Neural progenitor cell (in vitro differentiated cells): ENCODE data around the gene TUG1.

ENCODE experiments used
- CTCF ChIP-seq: fragments of 200-600 bp; sonication (generic); IDR thresholded peaks from 2 replicates; pipeline ENCODE4 v1.5.1; 2017; ENCODE audit warnings: antibody characterized with exemption, mild to moderate bottlenecking
- EZH2 ChIP-seq: fragments of 200-600 bp; sonication (generic); IDR thresholded peaks from 2 replicates; pipeline ENCODE4 v1.6.1; 2017; ENCODE audit warnings: antibody characterized with exemption, mild to moderate bottlenecking, moderate library complexity
- EZH2phosphoT487 ChIP-seq: fragments of 200-600 bp; sonication (generic); IDR thresholded peaks from 2 replicates; pipeline ENCODE4 v1.6.1; 2017; ENCODE audit warnings: antibody characterized with exemption

GRCh38 chr22:30964858-30965257 is 4.2 kb upstream of the TUG1 start:
- no peak for TF ChIP-seq CTCF
- TF ChIP-seq EZH2: no peak
- no peak for TF ChIP-seq EZH2phosphoT487
